SW 1271 (cell line): ENCODE results near the gene ANKDD1B.
A peak's percentile ranks its signal among the peaks of the same experiment; 100 is the strongest.

ENCODE experiments used
- DNase-seq, 2 experiments: peaks; one replicate each; lab custom pipeline; 2025; lab: John Stamatoyannopoulos, UW

Gene ANKDD1B

DNA sequence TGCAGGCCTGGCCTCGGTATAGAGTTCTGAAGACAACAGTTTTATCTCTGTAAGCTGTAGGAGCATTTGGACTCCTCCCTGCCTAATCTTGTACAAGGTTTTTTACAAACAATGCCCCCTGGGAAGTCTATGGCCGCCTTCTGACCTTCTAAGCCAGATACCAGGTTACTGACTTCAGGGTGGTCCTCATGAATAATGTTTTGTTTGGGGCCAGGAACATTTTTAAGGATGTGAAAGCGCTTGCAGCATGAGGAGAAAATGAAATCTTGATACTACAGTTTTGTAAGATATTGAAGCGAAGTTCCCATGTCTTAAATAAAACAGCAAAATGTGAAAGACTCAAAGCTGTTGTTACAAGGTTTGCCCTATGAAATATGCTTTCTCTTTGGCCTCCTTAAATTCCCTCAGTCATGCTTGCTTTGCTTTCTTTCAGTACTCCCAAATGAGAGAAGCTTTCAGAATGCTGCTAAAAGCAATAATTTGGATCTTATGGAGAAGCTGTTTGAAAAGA, 5.2 kb downstream of the ANKDD1B start:
- no peak for DNase-seq

DNA sequence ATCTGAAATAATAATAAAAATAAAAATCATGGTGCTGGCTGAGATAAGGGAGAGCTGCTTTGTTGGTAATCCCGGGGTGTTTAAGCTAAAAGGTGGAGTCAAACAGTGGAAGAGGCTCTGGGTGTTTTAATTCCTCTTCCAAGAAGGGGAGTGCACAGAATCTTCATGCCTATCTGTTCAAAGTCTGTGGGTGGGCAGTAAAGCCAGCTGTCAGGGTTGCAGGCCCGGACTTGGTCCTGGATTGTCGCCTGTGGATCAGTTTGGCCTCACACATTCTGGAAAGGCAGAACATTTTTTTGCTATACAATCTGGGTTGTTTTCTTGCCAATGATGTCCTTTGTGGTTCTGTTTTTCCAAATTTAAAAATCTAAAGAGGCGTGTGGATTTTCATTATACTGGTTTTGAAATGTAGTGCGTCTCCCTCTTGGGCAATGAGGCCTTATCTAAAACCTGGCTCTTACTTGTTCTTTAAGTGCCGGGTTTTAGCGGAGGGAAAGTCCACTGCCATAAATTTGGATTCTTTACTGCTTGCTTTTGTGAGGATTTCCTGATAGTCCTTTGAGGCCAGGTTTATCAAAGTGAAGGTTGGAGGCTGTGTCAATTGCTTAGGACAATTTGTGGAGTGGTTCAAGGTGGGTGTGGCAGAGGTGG, 5.8 kb downstream of the ANKDD1B start:
- DNase-seq, result no peak

DNA sequence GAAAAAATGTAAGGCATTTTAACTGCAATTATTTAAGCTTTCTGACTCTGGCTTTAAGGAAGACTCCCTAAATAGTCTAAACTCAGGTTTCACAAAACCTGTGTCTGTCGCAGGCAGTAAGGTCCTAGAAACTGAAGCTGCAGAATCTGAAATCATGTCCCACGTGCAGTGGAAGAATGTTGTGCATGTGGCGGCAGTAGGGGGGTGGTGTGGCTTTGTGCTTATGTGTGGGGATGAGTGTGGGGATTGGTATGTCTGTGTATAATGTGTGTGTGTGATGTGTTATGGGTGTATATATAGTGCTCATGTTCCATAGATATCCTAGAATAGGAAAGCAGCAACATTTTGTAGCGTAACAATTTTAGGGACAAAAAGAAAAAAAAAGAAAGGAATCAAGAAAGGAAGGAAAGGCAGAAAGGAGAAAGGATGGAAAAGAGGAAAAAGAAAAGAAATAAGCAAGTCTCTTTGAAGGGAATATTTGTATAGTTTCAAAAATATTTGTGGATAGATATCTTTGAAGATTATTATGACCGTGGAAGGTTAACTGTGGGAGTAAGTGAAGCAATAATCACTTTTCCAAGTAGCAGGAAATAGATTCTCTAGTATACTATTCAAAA, 6.6 kb downstream of the ANKDD1B start:
- no peak for DNase-seq

DNA sequence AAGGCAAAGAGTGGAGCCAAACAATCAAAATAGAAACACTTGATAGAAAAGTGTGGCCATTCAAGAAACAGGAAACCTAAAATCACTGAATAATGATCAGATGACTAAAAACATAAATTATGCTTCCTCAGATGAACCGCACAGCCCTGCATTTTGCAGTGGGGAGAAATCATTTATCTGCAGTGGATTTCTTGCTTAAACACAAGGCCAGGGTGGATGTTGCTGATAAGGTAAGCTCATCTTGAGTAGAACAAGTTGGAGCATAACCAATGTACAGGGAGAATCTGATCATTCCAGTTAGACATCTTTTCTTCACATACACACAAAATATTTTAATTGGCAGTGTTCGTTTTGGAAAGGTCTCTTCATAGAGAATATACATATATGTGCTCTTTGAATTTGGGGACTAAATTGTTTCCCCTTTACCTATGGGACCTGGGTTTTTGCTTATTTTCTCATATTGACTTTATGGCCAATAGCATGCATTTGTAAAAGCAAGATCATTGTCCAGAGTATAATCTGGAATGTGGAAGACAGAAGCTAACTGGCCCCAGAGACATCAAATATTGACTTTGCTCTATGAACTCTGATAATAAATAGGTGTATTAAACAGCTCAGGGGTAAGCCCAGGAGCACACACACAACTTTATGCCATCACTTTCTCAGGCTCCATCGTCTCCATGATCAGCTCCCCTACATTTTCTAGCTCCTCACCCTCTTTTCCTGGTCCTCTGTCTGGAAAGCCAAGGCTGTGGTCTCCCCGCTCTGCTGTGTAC, 9.1 kb downstream of the ANKDD1B start:
- no peak for DNase-seq

DNA sequence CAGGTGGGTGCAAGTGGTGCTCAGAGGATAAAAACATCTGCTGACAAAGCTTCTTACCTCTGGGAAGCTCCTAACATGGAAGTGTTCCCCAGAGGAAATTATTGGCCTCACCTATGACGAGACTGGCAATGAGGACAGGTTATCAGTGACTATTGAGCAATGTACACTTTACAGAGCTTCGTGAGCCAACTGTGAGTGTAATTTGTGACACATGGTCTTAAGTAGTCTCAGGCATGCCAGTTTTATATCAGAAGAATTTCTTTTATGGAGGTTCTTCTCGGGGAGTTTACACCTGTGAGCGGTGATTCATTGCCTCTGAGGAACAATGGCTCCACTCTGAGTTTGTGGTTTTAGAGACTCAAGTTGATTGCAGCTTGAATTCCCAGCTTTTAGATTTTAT, 11.3 kb downstream of the ANKDD1B start:
- no peak for DNase-seq

DNA sequence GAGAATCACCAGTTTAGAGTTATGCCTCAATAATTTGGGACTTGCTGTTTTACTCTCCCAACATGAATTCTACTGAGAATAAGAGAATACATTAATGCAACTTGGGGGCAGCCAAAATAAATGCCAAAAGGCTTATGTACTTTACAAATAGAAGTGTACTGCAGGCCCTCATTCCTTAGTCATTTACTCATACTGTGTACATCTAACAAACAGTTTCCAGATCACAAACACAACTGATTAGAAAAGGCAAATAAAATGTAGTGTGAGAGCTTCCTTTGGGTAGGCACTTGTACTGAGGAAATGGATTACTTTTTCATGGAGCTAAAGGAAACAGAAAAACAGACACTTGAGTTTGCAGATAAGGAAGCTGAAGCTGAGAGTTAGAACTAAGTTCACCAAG, 12.6 kb downstream of the ANKDD1B start:
- DNase-seq, result no peak

DNA sequence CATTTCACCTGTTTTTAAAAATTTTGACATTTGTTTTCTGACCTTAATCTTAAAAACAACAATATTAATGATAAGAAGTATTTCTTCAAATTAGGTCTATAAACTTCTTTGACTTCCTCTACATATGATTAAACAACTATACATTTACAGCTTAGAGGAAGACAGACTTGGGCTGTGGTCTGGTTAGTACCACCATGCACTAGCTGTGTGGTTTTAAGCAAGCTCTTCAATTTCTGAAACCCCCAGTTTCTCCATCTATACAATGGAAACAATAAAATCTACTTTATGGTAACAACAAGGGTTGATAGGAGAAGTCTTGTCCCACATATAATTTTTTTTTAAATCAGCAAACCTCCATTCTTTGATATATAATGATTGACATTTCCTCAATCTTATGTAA, 15.7 kb downstream of the ANKDD1B start:
- no peak for DNase-seq

DNA sequence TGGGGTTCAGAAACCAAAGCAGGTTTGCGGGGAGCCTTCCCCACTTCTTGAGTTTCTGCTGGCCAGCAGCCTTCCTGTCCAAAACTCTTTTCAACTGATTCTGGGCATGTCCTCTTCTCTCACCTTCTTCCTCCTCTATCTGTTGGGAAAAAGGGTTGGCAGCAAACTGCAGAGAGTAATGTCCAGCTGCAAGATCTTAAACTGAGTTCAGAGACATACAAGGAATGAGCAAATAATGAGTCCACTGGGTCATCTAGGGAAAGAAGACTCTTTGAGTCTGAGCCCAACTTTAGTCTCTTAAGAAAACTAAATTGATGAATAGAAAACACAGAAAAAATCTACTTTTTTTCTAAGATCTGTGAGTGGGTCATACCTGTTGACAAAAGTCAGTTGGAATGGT, 16.5 kb downstream of the ANKDD1B start:
- DNase-seq, result no peak

DNA sequence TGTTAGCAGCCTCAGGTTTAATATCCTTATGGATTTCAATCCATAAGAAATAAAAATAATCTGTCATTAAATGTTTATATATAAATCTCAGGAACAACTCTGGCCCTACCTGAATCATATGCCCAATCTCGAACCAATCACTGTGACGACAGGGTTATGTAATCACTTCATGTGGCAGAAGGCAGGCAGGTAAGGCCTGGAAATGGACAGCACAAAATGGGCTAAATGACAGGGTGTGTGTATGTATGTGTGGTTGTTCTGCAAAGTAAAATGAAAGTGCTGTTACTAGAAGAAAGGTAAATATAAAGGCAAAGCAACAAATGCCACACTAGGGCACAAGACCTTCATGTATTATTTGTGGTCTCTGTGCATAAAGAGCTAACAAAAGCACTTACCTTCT, 19.6 kb downstream of the ANKDD1B start:
- no peak for DNase-seq

DNA sequence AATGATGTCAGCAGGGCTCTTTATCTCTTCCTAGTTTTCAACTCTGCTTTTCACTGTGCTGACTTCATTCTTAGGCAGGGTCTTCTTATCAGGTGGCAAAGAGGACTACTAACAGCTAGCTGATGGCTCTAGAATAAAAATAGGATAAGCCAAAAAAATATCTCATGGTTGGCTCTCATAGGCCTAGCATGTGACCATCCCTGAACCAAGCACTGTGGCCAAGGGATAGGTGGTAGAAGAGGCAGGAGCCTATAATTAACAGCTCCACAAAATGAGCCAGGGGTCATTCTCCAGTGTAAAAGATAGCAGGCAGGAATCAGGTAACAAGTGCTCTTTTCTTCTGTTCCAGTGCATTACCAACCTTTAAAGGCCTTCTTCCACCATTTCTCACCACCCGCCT, 21.1 kb downstream of the ANKDD1B start:
- no peak for DNase-seq

DNA sequence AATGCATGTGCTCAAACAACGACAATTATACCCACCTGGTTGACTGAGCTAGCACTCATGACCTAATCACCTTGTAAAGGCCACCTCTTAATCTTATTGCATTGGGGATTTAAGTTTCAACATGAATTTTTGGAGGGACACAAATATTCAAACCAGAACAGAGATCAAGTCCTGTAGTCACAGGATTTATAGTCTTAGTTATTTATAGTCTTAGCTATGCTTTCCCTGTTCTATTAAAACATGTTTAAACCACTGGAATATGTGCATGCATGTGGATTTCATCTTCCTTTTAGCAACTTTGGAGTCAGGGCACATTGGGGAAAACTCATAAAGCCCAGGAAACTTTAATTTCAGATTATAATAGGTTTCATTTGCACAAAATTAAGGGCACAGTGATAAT, 26.7 kb downstream of the ANKDD1B start:
- DNase-seq, result no peak

DNA sequence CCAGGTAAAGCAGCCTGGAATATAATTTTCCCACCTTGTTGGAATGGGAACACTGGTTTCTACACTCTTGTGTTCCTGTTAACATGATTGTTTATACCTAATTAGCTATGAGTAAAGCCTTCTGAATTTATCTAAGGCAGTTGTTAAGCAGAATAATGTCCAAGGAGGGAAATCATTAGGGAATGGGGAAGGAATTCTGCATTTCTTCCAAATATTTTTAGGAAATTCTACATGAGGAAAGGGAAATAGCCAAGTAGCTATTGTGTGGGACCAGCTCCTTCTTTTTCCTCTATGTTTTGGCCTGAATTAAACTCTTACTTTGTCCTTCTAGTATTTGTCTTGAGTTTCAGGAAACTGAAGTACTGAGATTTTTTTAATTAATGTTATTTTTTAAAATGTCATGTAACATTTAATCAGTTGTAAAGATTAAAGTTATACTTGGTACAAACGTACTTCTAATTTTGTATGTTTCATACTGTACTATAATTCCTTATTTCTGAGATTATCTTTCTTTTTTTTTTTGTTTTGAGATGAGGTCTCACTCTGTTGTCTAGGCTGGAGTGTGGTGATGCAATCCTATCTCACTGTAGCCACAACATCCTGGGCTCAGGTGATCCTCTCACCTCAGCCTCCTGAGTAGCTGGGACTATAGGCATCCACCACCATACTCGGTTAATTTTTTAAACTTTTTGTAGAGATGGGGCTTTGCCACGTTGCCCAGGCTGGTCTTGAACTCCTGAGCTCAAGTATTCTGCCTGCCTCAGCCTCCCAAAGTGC, 28.5 kb downstream of the ANKDD1B start:
- no peak for DNase-seq

DNA sequence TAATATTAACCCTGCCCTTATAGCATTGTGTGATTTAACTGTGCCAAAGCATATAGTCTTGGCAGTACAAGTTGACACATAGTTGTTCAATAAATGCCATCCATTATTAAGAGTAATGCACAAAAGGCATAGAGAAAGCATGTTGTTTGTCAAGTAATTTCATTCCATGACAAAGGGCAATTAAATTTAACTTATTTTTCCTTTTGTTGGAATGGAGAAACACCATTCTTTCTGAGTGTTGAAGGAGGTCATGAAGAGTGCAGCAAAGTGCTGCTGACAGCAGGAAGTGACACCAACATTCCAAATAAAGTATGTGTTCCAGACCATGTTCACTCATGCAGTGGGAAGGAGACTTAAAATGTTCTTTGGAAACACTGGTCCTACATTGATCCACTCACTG, 29.1 kb downstream of the ANKDD1B start:
- DNase-seq, result peak; percentile 6 to 39

DNA sequence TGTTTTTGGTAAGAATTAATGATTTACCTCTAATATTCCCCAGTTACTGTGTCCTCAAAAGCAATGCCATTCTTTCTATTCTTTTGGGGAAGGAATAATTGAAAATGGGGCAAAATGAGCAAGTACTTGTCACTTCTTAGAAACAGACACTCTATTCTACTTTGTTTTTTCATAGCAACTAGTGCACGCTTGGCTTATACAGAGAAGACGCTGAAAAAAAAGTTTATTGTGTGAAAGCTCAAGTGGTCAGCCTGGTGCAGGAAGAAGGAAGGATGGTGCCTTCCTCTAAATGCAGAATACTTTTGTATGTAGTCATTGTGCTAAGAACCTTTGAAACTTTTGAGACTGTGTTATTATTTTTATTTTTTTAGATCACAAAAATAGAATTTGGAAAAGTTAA, 29.6 kb downstream of the ANKDD1B start:
- no peak for DNase-seq

DNA sequence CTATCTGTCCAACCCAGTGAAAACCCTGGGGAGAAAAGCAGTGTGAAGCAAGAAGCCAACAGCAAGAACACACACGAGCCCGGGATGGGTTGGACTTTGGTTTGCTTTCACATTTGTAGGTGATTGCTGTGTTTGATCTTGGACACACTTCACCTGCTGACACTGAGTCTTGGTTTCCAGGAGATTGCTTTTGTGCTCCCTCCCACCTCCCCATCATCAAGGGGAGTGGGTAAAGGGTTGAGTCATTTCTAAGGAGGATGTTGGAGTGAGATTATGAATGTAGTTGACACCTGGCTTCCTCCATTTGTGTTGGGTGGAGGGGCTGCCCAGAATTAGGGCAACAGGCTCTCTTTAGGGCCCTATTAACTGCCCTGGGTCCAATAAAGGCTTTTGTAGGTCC, 37.5 kb downstream of the ANKDD1B start:
- DNase-seq, result no peak

DNA sequence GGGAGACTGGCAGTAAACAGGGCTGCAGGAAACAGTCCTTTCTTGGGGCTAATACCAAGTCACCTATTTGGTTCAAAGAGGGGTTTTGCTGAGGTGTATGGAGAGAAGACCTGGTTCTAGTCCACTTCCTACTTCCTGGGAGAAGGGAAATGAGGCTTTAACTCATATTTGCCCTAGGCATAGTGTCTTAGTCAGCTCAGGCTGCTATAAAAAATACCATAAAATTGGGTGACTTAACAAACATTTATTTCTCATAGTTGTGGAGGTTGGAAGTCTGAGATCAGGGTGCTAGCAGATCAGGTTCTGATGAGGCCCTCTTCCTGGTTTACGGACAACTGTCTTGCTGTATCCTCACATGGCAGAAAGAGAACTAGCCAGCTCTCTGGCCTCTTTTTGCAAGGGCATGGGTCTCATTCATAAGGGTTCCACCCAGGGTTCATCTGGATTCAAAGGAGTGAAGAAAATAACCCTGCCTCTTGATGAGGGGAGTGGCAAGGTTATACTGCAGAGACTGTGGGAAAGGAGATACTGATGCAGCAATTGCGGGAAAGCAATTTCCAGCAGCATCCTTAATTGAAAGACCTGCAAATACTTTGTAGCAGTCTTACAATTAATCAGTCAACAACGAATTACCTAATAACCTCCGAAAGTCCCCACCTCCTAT, 40.5 kb downstream of the ANKDD1B start:
- DNase-seq, result no peak

DNA sequence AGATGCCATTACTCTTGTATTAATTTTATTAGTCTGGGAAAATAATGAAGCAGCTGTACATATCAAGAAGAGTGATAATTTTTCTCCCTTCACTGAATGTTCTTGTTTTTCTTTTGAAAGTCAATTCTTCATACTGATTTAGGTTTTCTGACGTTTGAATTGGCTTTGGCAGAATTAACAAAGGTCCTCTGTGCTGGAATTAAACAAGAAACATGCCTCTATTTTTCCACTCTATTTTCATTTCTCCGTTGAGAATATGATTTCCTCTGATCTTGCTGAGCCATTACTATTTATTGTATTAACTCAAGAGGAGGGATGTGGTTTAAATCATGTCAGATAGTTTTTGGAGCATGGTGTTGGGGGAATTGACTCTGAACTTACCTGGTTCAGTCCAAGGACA, 42.3 kb downstream of the ANKDD1B start:
- DNase-seq, result no peak

DNA sequence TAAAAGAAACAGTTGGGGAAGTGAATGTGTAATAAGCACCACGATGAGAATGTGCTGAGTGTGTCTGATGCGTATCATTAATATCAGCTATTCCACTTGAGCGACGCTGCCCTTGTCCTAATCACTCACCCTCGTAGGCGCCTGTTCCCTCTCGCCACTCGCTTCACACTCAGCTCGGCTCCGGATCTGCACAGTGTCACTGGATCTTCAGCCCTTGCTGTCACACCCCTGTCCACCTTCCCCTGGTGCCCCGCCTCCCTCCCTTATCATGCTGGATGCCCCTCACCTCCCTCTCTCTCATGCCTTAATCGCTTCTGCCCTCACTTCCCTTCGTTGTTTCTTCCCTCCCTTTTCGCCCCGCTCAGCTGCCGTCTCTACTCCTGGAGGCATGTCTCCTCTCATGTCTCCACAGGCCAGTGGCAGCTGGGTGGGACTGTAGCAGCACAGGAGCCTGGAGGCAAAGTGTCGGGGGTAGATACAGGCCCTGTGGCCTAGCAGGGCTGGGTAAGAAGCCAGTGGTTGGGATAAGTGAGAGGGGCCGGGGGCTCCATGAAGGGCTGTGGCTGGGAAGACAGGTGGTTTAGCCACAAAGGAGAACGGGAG, 43.5 kb downstream of the ANKDD1B start:
- no peak for DNase-seq

DNA sequence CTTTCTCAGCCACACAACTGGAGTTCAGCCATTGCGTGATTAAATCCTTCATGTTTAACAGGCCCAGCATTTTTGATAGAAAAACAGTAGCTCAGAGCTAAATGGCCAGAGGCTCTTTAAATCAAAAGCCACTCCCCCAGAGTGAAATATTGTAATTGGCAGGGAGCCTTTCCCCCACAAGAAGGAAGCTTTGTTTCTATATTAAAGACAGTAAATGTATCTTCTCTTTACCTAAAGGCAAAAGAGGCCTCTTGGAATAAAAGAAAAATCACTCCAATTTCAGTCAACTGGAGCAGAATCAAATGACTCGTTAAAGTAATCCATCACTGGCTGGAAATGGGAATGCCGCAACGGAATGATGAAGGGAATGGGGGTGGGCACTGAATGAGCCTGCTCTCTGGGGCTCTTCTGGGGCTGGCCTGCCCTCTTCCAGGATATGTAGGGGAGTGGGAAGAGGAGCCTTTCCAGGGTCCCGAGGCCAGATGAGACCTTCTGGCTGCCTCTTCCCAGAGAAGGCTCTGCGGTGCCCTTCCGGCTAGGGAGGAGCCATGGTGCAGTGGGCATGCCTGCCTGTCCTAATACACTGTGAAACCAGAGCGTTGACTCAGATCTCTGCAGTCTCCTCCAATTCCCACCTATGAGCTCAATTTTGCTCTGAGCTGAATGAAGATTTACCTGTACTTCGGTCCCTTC, 45.2 kb downstream of the ANKDD1B start:
- DNase-seq, result no peak

DNA sequence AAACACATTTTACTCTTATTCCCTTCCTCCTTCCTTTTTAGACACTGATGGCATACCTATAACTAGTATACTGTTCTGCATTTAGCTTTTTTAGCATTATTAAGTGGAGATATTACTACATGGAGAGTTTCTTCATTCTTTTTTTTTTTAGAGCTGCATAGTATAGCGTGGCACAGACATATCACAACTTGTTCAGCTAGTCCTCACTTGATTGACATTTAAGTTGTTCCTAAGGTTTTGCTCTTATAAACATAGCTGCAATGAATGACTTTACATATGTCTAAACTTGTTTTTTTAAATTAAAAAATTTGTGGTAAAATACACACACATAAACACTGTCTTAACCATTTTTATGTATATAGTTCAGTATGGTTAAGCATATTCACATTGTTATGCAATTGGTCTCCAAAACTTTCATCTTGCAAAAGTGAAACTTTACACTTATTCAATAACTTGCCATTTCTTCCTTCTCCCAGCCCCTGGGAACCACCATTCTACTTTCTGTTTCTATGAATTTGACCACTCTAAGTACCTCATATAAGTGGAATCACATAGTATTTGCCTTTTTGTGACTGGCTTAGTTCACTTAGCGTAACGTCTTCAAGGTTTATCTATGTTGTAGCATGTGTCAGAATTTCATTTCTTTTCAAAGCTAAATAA, 48.7 kb downstream of the ANKDD1B start:
- no peak for DNase-seq
